Stomach (tissue), 4 donors: ENCODE measurements around the gene ZC3H14.

Experiments used
- EP300 ChIP-seq: sonication (generic); formaldehyde crosslinking; IDR thresholded peaks from one replicate; pipeline ENCODE4 v1.6.1; 2017; ENCODE audit warnings: antibody characterized with exemption
- POLR2A ChIP-seq, 4 donors: fragments of 450-650 bp; IDR thresholded peaks; one replicate each; pipeline ENCODE4 v1.6.1; 2016; ENCODE audit warnings: antibody characterized with exemption in 4 of 4, control low read depth in 2 of 4, mild to moderate bottlenecking in 1 of 4, moderate library complexity in 1 of 4
- POLR2AphosphoS5 ChIP-seq, 3 donors: sonication (generic); formaldehyde crosslinking; IDR thresholded peaks; one replicate each; pipeline ENCODE4 v1.6.1; 2016; ENCODE audit warnings: antibody characterized with exemption in 3 of 3
- TF ChIP-seq, protein P1 (sequence below), 7 experiments: fragments of 450-650 bp in 4 of 7; fragments of 200-600 bp in 3 of 7; sonication (generic) in 3 of 7; IDR thresholded peaks; one replicate each; pipeline ENCODE4 v1.5.1; 2016 to 2019; ENCODE audit warnings: antibody characterized with exemption in 7 of 7, control low read depth in 2 of 7, mild to moderate bottlenecking in 1 of 7

DNA sequence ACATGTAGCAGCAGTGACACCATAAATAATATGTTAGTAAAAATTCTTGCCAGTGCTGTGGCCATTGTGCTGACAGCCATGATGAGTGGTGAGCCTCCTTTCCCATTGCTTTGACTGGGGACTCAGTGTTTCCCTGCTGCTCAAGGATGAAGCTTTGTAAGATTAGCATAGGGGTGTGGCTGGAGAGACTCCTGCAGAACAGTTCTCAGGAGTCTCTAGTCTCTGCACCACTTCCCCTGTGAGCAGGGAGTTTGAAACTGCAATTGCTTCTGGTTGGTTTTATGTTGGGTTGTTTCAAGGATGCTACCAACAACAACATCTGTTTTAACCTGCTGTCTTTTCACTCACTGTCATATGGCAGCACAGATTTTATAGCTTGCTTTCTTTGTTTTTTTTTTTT is 41.4 kb downstream of the ZC3H14 start:
- no peak for TF ChIP-seq POLR2A (IDR thresholded peaks at IDR 0.05)
- TF ChIP-seq, protein P1, sequence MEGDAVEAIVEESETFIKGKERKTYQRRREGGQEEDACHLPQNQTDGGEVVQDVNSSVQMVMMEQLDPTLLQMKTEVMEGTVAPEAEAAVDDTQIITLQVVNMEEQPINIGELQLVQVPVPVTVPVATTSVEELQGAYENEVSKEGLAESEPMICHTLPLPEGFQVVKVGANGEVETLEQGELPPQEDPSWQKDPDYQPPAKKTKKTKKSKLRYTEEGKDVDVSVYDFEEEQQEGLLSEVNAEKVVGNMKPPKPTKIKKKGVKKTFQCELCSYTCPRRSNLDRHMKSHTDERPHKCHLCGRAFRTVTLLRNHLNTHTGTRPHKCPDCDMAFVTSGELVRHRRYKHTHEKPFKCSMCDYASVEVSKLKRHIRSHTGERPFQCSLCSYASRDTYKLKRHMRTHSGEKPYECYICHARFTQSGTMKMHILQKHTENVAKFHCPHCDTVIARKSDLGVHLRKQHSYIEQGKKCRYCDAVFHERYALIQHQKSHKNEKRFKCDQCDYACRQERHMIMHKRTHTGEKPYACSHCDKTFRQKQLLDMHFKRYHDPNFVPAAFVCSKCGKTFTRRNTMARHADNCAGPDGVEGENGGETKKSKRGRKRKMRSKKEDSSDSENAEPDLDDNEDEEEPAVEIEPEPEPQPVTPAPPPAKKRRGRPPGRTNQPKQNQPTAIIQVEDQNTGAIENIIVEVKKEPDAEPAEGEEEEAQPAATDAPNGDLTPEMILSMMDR (IDR thresholded peaks at IDR 0.05): no peak
- no peak for TF ChIP-seq EP300
- TF ChIP-seq POLR2AphosphoS5 (IDR thresholded peaks at IDR 0.05): no peak
